ENCODE measurements around the gene SARDH. TPM values are rescaled to one million over a fixed set of nuclear protein-coding genes. Genes with fewer than 3 reads are reported as not detected.

The SARDH gene
- total and polyA plus RNA-seq, 2 donors (not counting 3 experiments of a cell fraction or from before 2014, with no cell fraction given), result 0.19 to 0.44 TPM

GRCh38 chr9:133643362-133643755 is 94.8 kb downstream of the SARDH start:
- dilution Hi-C loops (cut with MboI; ENCODE audit: extremely low pct_ligation_motif_present, low sequenced_read_pairs) (no loop called here), intact Hi-C loops (cut with micrococcal nuclease) (no loop called here)
- ChIA-PET POLR2A (no interaction called here), CTCF (no interaction called here)
- no peaks in the 10 kb centered on the region for H3K9me3 ChIP-seq (replicated peaks; ENCODE audit: control insufficient read depth, insufficient read depth, low read length)
- TF ChIP-seq MAX (IDR thresholded peaks at IDR 0.05; ENCODE audit: insufficient read depth, insufficient read length), result no peak
- TF ChIP-seq FOS (IDR thresholded peaks at IDR 0.05; ENCODE audit: borderline replicate concordance, insufficient read depth, low read length), result no peak
- TF ChIP-seq GATA2 (IDR thresholded peaks at IDR 0.05; ENCODE audit: insufficient read depth, insufficient read length, low read depth, low read length), result no peak
- TF ChIP-seq JUN (IDR thresholded peaks at IDR 0.05; ENCODE audit: borderline replicate concordance, insufficient read depth, insufficient read length, low read depth), result no peak
- no peak for TF ChIP-seq POLR2A (IDR thresholded peaks at IDR 0.05; ENCODE audit: low read depth, low read length)
- TF ChIP-seq POLR2AphosphoS5 (IDR thresholded peaks at IDR 0.05; ENCODE audit: insufficient read depth, low read depth, low read length), result no peak
- no peak for TF ChIP-seq EZH2 (IDR thresholded peaks at IDR 0.05; ENCODE audit: borderline replicate concordance, low read depth, low read length, severe bottlenecking)
- no peak for TF ChIP-seq MYC (IDR thresholded peaks at IDR 0.05; ENCODE audit: low read depth, low read length)
- TF ChIP-seq CTCF (IDR thresholded peaks at IDR 0.05; ENCODE audit: extremely low read depth in 1 of 2, insufficient read depth in 1 of 2, low read depth in 1 of 2, low read length in 2 of 2), result no peak
- FAIRE-seq (no peak), DNase-seq (ENCODE audit: low read depth, low spot score) (no peak)
- no peak overlapping the region for H3K4me3 ChIP-seq (replicated peaks in 1 of 3; ENCODE audit: insufficient read depth in 1 of 3, low read depth in 1 of 3, low read length in 3 of 3)
- no peak overlapping the region for H3K27ac ChIP-seq (ENCODE audit: insufficient read depth, low read depth, low read length)
- H3K27me3 ChIP-seq (ENCODE audit: control insufficient read depth in 2 of 2, insufficient read depth in 2 of 2, low read length in 2 of 2), result no peaks in the 10 kb centered on the region
- no peak overlapping the region for H2AFZ ChIP-seq (ENCODE audit: low read depth, low read length)
- no peaks in the 10 kb centered on the region for H3K36me3 ChIP-seq (ENCODE audit: control insufficient read depth in 2 of 2, extremely low read depth in 1 of 2, insufficient read depth in 2 of 2, low read length in 2 of 2)
- H3K9me1 ChIP-seq (replicated peaks; ENCODE audit: control insufficient read depth, extremely low read depth, insufficient read depth, low read length), result no peaks in the 10 kb centered on the region
- no peaks in the 10 kb centered on the region for H3K4me1 ChIP-seq (ENCODE audit: control insufficient read depth, extremely low read depth, insufficient read depth, low read length)
- H3K79me2 ChIP-seq (ENCODE audit: control insufficient read depth, insufficient read depth, low read length), result no peaks in the 10 kb centered on the region
- no peak overlapping the region for H3K4me2 ChIP-seq (ENCODE audit: insufficient read depth, low read length)
- no TSS peak for BruUV-seq (replicated peaks)
- no peak overlapping the region for H3K9ac ChIP-seq (replicated peaks; ENCODE audit: extremely low read depth, insufficient read depth, low read length)
- H4K20me1 ChIP-seq (replicated peaks; ENCODE audit: control insufficient read depth, extremely low read depth, insufficient read depth, low read length), result no peaks in the 10 kb centered on the region
